Measurements from ENCODE around the gene URGCP. TPM values are rescaled to one million over a fixed set of nuclear protein-coding genes. Genes with fewer than 3 reads are reported as not detected.

URGCP gene
- total and polyA plus RNA-seq, 2 experiments from 2014 or later = 7.2 to 13.2 TPM

- H3K4me1 Mint-ChIP-seq = peaks cover 20% of the 10 kb centered on the region
- H3K4me3 Mint-ChIP-seq = no peak overlapping the region
- no peaks in the 10 kb centered on the region for H3F3A ChIP-seq (replicated peaks; ENCODE audit: low read depth)
- no peak overlapping the region for H3K27ac ChIP-seq (ENCODE audit: low read depth)
- ATAC-seq (no peak), DNase-seq (ENCODE audit: low spot score) (no peak)
- no peak for TF ChIP-seq CTCF (conservative IDR thresholded peaks at IDR 0.05; ENCODE audit: low read depth in 2 of 2)
- TF ChIP-seq POLR2AphosphoS5 (IDR thresholded peaks at IDR 0.05; ENCODE audit: low read depth) = no peak
- no peak for TF ChIP-seq STAT1 (IDR thresholded peaks at IDR 0.05; ENCODE audit: unreplicated experiment)
- no peak for TF ChIP-seq JUNB (IDR thresholded peaks at IDR 0.05; ENCODE audit: unreplicated experiment)
- TF ChIP-seq REST (IDR thresholded peaks at IDR 0.05; ENCODE audit: unreplicated experiment) = no peak
- no peak for TF ChIP-seq ETS1 (IDR thresholded peaks at IDR 0.05)
- no peak for TF ChIP-seq ZNF331 (CRISPR knock-in tag; IDR thresholded peaks at IDR 0.05; ENCODE audit: low read depth)
- TF ChIP-seq CREB1 (CRISPR knock-in tag; IDR thresholded peaks at IDR 0.05; ENCODE audit: low read depth) = no peak
- no peak overlapping the region for H3K4me2 ChIP-seq
- no peaks in the 10 kb centered on the region; the same call in 2 of the 3 replicates for H3K9me3 Mint-ChIP-seq
- H3K36me3 ChIP-seq (ENCODE audit: insufficient read depth) = no peaks in the 10 kb centered on the region
- peaks cover 5% of the 10 kb centered on the region; the same call in 1 of the 2 replicates for H3K9me2 ChIP-seq (ENCODE audit: insufficient read depth)
- no peak overlapping the region; the same call in 1 of the 2 replicates for H3K27ac Mint-ChIP-seq
- H3K4me3 ChIP-seq = no peak overlapping the region
- H2AFZ ChIP-seq = no peak overlapping the region
- no peaks in the 10 kb centered on the region for H3K27me3 ChIP-seq (ENCODE audit: insufficient read depth)
- H3K36me3 Mint-ChIP-seq (ENCODE audit: low read depth) = peaks cover 43% of the 10 kb centered on the region
- H3K27me3 Mint-ChIP-seq (ENCODE audit: insufficient read depth, low read depth, poor library complexity) = peaks cover 16% of the 10 kb centered on the region
- no peaks in the 10 kb centered on the region for H4K20me1 ChIP-seq (replicated peaks; ENCODE audit: insufficient read depth)
- no peaks in the 10 kb centered on the region for H3K79me2 ChIP-seq (replicated peaks; ENCODE audit: insufficient read depth)
- peaks cover 14% of the 10 kb centered on the region for H3K4me1 ChIP-seq (ENCODE audit: insufficient read depth)
Measured at GRCh38 chr7:43876976-43877745, 29.2 kb downstream of the URGCP start.

All from GM23338 (cell line).